ENCODE results near the gene SENP5. TPM values are rescaled to one million over a fixed set of nuclear protein-coding genes. Genes with fewer than 3 reads are reported as not detected.

The SENP5 gene
- total and polyA plus RNA-seq, 9 of the 15 experiments (the other 6 are each of a cell fraction or from before 2014, with no cell fraction given) = 18.3 to 59.7 (median 35.8) TPM

- no peak for TF ChIP-seq NR4A1 (CRISPR knock-in tag; IDR thresholded peaks at IDR 0.05)
- TF ChIP-seq NR4A1 (tag; IDR thresholded peaks at IDR 0.05) = no peak
- peak; percentile 96 for TF ChIP-seq GABPA (tag; conservative IDR thresholded peaks at IDR 0.05; ENCODE audit: low read depth)
- TF ChIP-seq, protein P1, sequence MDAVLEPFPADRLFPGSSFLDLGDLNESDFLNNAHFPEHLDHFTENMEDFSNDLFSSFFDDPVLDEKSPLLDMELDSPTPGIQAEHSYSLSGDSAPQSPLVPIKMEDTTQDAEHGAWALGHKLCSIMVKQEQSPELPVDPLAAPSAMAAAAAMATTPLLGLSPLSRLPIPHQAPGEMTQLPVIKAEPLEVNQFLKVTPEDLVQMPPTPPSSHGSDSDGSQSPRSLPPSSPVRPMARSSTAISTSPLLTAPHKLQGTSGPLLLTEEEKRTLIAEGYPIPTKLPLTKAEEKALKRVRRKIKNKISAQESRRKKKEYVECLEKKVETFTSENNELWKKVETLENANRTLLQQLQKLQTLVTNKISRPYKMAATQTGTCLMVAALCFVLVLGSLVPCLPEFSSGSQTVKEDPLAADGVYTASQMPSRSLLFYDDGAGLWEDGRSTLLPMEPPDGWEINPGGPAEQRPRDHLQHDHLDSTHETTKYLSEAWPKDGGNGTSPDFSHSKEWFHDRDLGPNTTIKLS (IDR thresholded peaks at IDR 0.05; ENCODE audit: borderline replicate concordance, low read depth) = peak; percentile 87
- TF ChIP-seq C11orf30 (IDR thresholded peaks at IDR 0.05; ENCODE audit: low read depth) = peak; percentile 90
- TF ChIP-seq, protein P2, sequence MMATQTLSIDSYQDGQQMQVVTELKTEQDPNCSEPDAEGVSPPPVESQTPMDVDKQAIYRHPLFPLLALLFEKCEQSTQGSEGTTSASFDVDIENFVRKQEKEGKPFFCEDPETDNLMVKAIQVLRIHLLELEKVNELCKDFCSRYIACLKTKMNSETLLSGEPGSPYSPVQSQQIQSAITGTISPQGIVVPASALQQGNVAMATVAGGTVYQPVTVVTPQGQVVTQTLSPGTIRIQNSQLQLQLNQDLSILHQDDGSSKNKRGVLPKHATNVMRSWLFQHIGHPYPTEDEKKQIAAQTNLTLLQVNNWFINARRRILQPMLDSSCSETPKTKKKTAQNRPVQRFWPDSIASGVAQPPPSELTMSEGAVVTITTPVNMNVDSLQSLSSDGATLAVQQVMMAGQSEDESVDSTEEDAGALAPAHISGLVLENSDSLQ (IDR thresholded peaks at IDR 0.05) = no peak
- TF ChIP-seq, protein P3, sequence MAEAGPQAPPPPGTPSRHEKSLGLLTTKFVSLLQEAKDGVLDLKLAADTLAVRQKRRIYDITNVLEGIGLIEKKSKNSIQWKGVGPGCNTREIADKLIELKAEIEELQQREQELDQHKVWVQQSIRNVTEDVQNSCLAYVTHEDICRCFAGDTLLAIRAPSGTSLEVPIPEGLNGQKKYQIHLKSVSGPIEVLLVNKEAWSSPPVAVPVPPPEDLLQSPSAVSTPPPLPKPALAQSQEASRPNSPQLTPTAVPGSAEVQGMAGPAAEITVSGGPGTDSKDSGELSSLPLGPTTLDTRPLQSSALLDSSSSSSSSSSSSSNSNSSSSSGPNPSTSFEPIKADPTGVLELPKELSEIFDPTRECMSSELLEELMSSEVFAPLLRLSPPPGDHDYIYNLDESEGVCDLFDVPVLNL (CRISPR knock-in tag; IDR thresholded peaks at IDR 0.05; ENCODE audit: low read depth) = peak; percentile 39; the same call in 1 of the 2 replicates
- TF ChIP-seq JUND (IDR thresholded peaks at IDR 0.05; ENCODE audit: borderline replicate concordance, low read depth, low read length) = peak; percentile 47; the same call in 1 of the 2 replicates
- no peak for TF ChIP-seq JUND (tag; IDR thresholded peaks at IDR 0.05; ENCODE audit: borderline replicate concordance, low read depth, low read length)
- TF ChIP-seq SMARCE1 (IDR thresholded peaks at IDR 0.05) = 0 out of 2 replicates have a peak, but pooled peaks have one; percentile 40
- no peak for TF ChIP-seq RFX5 (IDR thresholded peaks at IDR 0.05; ENCODE audit: low read depth, low read length)
- TF ChIP-seq RBM17 (IDR thresholded peaks at IDR 0.05; ENCODE audit: borderline replicate concordance, low read depth, low read length) = no peak
- TF ChIP-seq GTF2F1 (IDR thresholded peaks at IDR 0.05; ENCODE audit: low read depth, low read length) = peak; percentile 35; the same call in 1 of the 2 replicates
- TF ChIP-seq, protein P4, sequence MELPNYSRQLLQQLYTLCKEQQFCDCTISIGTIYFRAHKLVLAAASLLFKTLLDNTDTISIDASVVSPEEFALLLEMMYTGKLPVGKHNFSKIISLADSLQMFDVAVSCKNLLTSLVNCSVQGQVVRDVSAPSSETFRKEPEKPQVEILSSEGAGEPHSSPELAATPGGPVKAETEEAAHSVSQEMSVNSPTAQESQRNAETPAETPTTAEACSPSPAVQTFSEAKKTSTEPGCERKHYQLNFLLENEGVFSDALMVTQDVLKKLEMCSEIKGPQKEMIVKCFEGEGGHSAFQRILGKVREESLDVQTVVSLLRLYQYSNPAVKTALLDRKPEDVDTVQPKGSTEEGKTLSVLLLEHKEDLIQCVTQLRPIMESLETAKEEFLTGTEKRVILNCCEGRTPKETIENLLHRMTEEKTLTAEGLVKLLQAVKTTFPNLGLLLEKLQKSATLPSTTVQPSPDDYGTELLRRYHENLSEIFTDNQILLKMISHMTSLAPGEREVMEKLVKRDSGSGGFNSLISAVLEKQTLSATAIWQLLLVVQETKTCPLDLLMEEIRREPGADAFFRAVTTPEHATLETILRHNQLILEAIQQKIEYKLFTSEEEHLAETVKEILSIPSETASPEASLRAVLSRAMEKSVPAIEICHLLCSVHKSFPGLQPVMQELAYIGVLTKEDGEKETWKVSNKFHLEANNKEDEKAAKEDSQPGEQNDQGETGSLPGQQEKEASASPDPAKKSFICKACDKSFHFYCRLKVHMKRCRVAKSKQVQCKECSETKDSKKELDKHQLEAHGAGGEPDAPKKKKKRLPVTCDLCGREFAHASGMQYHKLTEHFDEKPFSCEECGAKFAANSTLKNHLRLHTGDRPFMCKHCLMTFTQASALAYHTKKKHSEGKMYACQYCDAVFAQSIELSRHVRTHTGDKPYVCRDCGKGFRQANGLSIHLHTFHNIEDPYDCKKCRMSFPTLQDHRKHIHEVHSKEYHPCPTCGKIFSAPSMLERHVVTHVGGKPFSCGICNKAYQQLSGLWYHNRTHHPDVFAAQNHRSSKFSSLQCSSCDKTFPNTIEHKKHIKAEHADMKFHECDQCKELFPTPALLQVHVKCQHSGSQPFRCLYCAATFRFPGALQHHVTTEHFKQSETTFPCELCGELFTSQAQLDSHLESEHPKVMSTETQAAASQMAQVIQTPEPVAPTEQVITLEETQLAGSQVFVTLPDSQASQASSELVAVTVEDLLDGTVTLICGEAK (IDR thresholded peaks at IDR 0.05) = peak; percentile 85
- TF ChIP-seq, protein P4 (CRISPR knock-in tag; IDR thresholded peaks at IDR 0.05) = no peak; the same call in 1 of the 2 replicates
Measured at GRCh38 chr3:196867507-196868296, at the start of gene SENP5 (continued).

All from K562 (cell line).